ENCODE results near the gene AMTN.

The AMTN gene

GRCh38 chr4:70559924-70560323 lies 41.6 kb downstream of the AMTN start:
- DNase-seq (ENCODE audit: low read depth in 2 of 2) = no peak

- DNase-seq (ENCODE audit: low read depth in 2 of 2) = no peak
Measured at GRCh38 chr4:70564033-70564432, 45.7 kb downstream of the AMTN start.

GRCh38 chr4:70570796-70571195 lies 52.4 kb downstream of the AMTN start:
- DNase-seq (ENCODE audit: low read depth in 2 of 2) = no peak

- DNase-seq (ENCODE audit: low read depth in 2 of 2) = no peak
Measured at GRCh38 chr4:70571772-70572171, 53.4 kb downstream of the AMTN start.

- no peak for DNase-seq (ENCODE audit: low read depth in 2 of 2)
Measured at GRCh38 chr4:70575964-70576363, 57.6 kb downstream of the AMTN start.

- no peak for DNase-seq (ENCODE audit: low read depth in 2 of 2)
Measured at GRCh38 chr4:70577220-70577927, 59.0 kb downstream of the AMTN start.

GRCh38 chr4:70581980-70582379 lies 63.6 kb downstream of the AMTN start:
- DNase-seq (ENCODE audit: low read depth in 2 of 2) = no peak
